Spleen (tissue), 7 donors: Measurements from ENCODE around the gene AKR1C8.
"Not testable (repeated sequence)": the region's sequence is repeated elsewhere in the genome, so short reads cannot be mapped to it uniquely, and the experiment has no call there.

Experiments used
- POLR2A ChIP-seq, 3 donors: fragments of 450-650 bp; IDR thresholded peaks; one replicate each; pipeline ENCODE4 v1.5.1; 2017; ENCODE audit warnings: antibody characterized with exemption in 3 of 3, mild to moderate bottlenecking in 1 of 3
- TF ChIP-seq, protein P1 (sequence below), 11 experiments: fragments of 200-600 bp in 7 of 11; fragments of 450-650 bp in 4 of 11; sonication (generic) in 4 of 11; IDR thresholded peaks in 8 of 11; conservative IDR thresholded peaks in 3 of 11; 1 replicate in 7 of 11; 2 replicates in 4 of 11; pipeline versions ENCODE4 v1.4.0 to v1.8.0; 2016 to 2021; ENCODE audit warnings: antibody characterized with exemption in 11 of 11, inconsistent platforms in 4 of 11, mild to moderate bottlenecking in 1 of 11
- donor health status: DM: no; HTN: no; CAD: no; lungs with moderate emphysema.
- donor health status: DM: no; HTN: no; CAD: no.
- donor health status: DM: no; HTN: no; CAD: no.

GRCh38 chr10:5119997-5120396 is 65.0 kb downstream of the AKR1C8 start:
- TF ChIP-seq POLR2A (IDR thresholded peaks at IDR 0.05) = not testable (repeated sequence)
- TF ChIP-seq, protein P1, sequence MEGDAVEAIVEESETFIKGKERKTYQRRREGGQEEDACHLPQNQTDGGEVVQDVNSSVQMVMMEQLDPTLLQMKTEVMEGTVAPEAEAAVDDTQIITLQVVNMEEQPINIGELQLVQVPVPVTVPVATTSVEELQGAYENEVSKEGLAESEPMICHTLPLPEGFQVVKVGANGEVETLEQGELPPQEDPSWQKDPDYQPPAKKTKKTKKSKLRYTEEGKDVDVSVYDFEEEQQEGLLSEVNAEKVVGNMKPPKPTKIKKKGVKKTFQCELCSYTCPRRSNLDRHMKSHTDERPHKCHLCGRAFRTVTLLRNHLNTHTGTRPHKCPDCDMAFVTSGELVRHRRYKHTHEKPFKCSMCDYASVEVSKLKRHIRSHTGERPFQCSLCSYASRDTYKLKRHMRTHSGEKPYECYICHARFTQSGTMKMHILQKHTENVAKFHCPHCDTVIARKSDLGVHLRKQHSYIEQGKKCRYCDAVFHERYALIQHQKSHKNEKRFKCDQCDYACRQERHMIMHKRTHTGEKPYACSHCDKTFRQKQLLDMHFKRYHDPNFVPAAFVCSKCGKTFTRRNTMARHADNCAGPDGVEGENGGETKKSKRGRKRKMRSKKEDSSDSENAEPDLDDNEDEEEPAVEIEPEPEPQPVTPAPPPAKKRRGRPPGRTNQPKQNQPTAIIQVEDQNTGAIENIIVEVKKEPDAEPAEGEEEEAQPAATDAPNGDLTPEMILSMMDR (IDR thresholded peaks at IDR 0.05 in 8 of 11, conservative IDR thresholded peaks at IDR 0.05 in 3 of 11) = not testable (repeated sequence)
